PFSK-1 (cell line): ENCODE data around the gene NCOA3.

Experiments used
- FOXP2 ChIP-seq: optimal IDR thresholded peaks from 2 replicates; pipeline ENCODE3; 2011; ENCODE audit warnings: borderline replicate concordance, control low read depth, inconsistent platforms; ENCODE audit not compliant: insufficient read depth; ENCODE audit errors: extremely low read length, extremely low read depth
- REST ChIP-seq, 2 experiments: IDR thresholded peaks; 2 replicates each; pipeline versions ENCODE4 v1.6.1 to v1.8.0; 2011 to 2012; ENCODE audit warnings: low read depth in 2 of 2, low read length in 2 of 2, control low read depth in 1 of 2, inconsistent platforms in 1 of 2, mild to moderate bottlenecking in 1 of 2, moderate library complexity in 1 of 2; ENCODE audit not compliant: insufficient read depth in 1 of 2
- SIN3A ChIP-seq: IDR thresholded peaks from 2 replicates; pipeline ENCODE4 v1.6.1; 2012; ENCODE audit warnings: mild to moderate bottlenecking, low read length, moderate library complexity, borderline replicate concordance; ENCODE audit not compliant: insufficient read depth
- TAF1 ChIP-seq: IDR thresholded peaks from 2 replicates; pipeline ENCODE4 v1.6.1; 2012; ENCODE audit warnings: low read length, control low read depth, borderline replicate concordance; ENCODE audit not compliant: insufficient read depth

- TF ChIP-seq FOXP2 (no peak), REST (IDR thresholded peaks at IDR 0.05; ENCODE audit: insufficient read depth in 1 of 2, low read depth in 2 of 2, low read length in 2 of 2) (no peak), SIN3A (no peak), TAF1 (no peak)
Measured at GRCh38 chr20:47705497-47705856, 203.8 kb downstream of the NCOA3 start.
